Stimulated activated CD4-positive, alpha-beta T cell treated with anti-CD3 and anti-CD28 coated beads, TNF-alpha, amount 100 ng/mL, for 24 hours (primary cell): Measurements from ENCODE around the gene LDHB.
"Not testable (repeated sequence)": the region's sequence is repeated elsewhere in the genome, so short reads cannot be mapped to it uniquely, and the experiment has no call there.

Source experiments
- DNase-seq, 3 experiments: peaks; one replicate each; pipeline ENCODE4 v3.0.0-alpha.2; 2020; ENCODE audit warnings: low read depth in 3 of 3

LDHB gene

DNA sequence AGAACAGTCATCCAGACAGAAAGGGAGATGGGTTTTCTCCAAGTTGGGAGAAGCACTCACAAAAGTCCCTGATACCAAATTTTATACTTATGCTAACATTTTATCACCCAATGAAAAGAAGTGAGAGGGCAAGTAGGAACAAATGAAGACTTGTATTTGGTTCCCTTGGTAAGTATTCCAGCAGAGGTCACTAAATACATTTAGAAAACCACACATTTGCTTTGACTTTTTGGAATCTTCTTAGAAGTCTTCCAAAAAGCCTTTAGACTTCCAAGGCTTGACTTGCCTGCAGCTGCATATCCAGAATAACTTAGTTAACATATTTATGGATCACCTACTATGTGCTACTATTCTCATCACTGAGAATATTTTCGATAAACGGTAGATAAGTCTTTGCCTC, 49.9 kb downstream of the LDHB start:
- DNase-seq = no peak

DNA sequence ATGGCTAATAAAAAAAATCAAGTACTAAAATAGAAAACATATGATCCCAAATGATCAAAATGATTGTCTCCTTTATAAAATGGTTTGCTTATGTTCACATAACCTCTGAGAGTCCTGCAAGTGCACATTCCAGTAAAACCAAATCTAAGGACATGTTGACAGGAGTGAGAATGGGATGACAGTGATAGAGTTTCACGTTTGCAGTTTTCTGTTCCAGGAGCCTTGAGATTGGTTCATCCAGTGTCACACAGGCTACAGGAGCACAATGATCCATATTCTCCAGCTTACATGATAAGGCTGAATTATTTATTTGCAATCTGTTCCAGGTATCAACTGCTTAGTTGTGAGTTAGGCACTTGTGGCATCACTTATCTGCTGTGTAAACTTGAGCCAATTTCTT, 51.5 kb downstream of the LDHB start:
- no peak for DNase-seq

DNA sequence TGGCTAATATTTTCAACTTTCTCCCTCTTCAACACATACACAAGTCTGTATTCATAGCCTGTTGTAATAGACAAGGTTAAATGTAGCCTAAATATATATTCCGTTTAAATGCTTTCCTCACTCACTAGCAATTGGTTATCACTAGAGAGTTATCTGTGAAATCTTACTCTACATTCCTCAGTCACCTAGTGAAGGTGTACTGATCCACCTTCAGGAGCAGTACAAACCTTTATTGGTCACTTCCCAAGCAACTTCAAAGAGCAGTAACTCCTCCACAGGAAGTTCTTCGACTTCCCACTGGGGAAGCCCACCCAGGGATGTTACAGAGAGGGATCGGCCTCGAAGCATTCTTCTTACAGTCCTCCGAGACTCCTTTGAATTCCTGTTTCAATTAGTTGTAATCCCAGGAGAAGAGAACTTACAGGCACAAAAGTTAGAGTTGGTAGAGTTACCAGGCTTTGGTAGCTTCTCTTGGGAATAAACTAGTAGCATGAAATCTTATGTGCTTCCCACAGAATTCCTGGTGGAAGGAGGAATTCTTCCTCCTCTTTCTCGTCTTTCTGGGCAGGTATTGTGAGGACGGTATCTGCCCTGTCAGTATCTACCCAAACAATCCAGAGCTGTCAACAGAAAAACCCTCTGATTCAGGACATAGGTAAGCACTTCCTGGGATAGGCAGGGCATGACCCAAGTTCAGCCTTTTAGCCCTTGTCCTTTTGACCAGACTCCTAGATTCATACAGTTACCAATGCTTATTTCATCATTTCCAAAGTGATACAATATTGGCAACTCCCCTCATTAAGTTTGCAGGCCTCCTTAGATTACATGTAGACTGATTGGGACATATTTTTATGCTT, 53.2 kb downstream of the LDHB start, which contains the start of gene GYS2:
Gene GYS2 (minus strand): TSS at position 603 of the 857 bp plus-strand sequence. CDS start 255 bp downstream, at position 348.
- no peak for DNase-seq

DNA sequence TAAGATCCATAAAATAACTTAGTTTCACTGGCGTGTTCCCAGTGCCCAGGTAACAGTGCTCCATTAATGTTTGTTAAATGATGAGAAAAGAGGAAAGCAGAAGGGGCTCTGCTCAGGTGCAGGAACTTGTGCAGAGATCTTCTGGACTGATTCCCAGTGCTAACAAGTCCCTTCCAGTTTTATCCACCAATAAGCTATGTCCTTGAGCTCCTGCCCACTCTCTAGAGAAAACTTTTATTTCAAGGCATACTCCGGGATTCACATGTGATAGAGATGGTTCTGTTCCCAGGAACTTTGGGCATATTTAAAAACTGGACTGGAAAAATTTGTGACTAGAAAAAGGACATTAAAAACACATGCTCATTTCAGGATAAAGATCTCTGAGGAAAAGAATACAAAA, 54.9 kb downstream of the LDHB start:
- DNase-seq = no peak

DNA sequence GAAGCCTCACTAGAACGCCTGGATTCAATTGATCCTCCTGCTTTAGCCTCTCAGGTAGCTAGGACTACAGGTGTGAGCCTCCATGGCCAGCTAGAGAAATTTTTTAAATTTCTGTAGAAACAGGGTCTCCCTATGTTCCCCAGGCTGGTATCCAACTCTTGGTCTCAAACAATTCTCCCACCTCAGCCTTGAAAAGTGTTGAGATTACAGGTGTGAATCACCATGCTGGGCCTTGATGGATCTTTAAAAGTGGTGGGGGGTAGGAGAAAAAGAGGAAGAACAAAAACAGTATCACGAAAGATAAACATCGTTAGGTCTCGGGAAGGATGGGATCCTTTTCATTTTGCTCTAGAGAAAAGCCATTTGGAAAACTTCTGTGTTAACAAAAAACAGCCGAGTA, 57.4 kb downstream of the LDHB start:
- no peak for DNase-seq

DNA sequence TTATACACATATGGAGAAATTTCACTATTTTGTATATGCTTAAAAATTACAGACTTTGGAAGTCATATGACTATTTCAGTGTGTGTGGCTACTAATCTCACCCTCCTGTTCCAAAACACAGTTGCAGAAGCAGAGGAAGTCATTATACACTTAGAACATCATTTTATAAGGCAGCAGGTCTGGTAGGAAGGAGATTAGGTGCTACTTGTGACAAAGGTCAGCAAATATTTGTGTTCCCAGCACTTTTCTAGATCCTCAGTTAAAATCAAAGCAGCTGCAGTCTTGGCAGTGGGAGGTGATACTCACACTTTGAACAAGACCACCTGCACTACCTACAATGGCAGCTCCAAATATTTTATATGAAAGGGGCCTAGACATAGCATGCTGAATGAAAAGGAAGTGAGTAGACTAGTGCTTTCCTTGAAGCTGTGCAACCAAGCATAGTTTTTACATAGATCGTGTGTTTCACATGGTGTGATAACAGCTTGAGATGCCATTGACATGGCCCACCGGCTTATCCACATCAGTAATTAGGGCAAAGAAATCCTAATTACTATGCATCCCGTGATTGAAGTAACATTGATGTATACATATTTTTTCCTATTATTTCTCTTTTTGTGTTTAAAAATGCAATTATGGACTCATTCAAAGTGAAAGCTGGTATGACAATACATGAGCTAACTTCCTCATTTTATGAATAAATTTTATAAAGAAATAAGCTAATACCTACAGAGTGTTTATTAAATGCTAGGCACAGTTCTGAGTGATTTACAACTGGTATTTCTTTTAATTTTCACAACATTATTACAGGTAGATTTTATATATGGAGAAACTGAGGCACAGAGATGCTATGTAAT, 58.3 kb downstream of the LDHB start:
- no peak for DNase-seq

DNA sequence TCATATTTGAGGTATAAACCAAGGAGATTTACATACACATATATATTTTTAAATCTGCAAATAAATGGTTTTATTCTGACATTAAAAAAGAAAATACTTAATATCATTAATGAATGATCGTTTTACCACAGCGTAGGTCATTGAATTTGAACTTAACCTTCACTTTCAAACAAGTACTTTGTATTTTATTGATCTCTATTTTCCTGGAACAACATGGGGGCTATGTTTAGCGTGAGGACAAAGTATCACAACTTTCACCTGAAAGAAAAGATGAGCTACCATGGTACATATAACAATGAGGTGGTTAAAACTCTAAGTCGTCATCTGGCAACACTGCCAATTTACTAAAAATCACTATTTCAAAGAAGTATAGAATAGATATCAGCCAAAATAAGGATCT, 59.0 kb downstream of the LDHB start:
- DNase-seq = no peak

DNA sequence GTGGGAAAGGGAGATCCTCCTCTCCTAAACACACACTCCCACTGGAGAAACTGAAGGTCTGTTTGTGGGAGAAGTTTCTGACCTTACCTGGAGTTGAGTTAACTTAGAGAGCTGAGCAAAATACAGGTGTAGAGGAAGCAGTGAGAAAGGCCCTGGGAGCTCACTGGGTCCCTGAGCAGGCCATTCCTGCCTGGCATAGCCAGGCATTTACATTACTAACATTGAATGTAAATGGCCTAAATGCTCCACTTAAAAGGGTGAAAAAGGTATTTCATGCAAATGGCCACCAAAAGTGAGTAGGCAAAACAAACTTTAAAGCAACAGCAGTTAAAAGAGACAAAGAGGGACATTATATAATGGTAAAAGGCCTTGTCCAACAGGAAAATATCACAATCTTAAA, 62.3 kb downstream of the LDHB start:
- not testable (repeated sequence) for DNase-seq

DNA sequence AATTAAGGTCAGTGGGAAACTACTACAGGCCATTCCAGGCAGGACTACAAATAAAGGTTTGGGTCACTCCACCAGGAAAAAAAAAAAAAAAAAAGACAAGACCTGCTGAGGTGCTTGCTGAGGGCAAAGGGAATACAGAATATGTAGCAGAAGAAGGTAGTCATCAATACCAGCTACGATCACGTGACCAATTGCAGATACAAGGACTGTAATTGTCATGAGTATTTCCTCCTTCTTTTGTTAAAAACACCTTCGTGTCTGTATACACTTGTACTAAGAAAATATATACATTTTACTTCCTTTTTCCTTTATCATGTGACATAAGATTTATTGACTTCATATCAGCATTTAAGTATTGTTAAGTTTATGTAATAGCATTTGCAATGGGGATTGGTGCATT, 72.2 kb downstream of the LDHB start:
- DNase-seq = no peak
